Hippocampal formation (tissue), 2 donors: Measurements from ENCODE around the gene NBEAL2.

Source experiments
- DNase-seq, 2 donors: peaks; one replicate each; lab custom pipeline; 2025; lab: John Stamatoyannopoulos, UW

The NBEAL2 gene

DNA sequence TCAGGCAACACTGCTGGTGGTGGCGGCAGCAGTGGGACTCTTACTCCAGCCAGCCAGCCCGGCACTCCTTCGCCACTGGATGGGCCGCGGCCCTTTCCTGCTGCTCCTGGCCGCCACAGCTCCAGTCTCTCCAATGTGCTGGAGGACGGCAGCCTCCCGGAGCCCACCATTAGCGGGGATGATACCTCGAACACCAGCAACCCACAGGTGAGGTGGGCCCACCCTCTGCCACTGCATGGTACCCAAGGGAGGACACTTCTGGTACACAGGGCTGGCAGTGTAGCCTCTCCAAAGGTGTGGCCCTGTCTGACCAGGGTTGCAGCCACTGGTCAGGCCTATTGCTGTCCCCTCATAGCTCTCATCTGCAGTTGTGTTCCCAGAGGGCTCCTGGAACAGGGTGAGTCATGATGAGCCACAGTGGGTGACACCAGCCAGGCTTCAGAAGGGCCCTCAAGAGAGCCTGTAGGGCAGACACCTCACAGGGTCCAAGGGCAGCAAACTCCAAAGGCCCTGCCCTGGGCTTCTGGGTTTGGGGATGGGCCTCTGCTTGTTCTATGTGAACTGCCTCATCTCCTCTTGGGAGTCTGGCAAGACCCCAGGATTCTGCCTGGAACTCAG, 20.8 kb downstream of the NBEAL2 start:
- DNase-seq: no peak

DNA sequence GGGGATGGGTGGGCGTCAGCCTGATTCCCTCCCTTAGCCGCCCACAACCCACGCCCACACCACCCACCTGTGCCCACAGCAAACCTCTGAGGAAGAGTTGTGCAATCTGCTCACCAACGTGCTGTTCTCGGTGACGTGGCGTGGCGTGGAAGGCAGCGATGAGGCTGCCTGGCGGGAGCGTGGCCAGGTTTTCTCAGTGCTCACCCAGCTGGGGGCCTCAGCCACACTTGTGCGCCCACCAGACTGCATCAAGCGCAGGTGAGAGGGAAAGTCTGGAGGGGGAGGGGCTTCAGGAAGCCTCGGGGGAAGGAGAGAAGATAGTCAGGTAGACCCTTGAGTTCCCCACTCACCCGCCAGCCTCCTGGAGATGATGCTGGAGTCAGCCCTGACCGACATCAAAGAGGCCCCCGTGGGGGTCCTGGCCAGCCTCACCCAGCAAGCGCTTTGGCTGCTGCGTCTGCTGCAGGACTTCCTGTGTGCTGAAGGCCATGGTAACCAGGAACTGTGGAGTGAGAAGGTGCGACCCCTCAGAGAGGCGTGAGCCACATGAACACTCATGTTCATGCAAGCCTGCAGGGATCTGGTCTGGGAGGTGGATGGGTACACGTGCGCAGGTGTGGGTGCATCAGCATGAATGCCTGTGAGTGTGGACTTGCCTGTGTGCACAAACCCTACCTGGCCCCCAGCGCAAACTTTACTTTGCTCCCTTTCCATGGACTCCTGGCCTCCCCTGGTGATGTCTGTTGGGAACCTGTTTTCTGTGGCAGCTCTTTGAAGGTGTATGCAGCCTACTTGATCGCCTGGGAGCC, 21.7 kb downstream of the NBEAL2 start:
- DNase-seq: no peak

DNA sequence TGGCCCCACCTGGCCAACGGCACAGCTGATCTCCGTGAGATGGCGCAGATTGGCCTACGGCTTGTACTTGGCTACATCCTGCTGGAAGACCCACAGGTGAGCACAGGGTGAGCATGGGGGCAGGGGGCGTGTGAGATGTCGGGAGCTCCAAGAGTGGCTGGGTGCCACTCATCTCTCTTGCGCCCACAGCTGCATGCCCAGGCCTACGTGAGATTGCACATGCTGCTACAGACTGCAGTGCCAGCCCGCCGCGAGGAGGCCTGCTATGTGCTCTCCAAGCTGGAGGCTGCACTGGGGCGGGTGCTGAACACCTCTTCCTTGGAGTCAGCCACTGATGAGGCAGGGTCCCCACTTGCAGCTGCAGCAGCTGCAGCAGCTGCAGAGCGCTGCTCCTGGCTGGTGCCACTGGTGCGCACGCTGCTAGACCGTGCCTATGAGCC, 22.3 kb downstream of the NBEAL2 start:
- DNase-seq: no peak

DNA sequence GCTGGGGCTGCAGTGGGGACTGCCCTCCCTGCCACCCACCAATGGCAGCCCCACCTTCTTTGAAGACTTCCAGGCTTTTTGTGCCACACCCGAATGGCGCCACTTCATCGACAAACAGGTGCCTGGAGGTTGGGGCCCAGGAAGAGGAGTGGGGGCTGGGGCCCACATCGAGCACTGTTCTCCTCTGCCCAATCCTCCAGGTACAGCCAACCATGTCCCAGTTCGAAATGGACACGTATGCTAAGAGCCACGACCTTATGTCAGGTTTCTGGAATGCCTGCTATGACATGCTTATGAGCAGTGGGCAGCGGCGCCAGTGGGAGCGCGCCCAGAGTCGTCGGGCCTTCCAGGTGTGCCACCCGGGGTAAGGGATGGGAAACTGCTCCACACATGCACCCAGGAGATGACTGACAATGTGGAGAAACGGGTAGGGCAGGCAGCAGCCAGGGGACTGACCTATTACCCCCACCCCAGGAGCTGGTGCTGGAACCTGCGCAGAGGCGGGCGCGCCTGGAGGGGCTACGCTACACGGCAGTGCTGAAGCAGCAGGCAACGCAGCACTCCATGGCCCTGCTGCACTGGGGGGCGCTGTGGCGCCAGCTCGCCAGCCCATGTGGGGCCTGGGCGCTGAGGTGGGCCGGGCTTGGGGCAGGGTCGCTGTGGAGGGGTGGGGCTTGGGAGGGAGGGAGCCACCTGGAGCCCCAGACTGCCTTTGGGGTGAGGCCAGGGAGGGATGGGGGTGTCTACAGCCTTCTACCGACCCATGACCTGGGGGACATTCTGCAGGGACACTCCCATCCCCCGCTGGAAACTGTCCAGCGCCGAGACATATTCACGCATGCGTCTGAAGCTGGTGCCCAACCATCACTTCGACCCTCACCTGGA, 22.9 kb downstream of the NBEAL2 start:
- DNase-seq: no peak

DNA sequence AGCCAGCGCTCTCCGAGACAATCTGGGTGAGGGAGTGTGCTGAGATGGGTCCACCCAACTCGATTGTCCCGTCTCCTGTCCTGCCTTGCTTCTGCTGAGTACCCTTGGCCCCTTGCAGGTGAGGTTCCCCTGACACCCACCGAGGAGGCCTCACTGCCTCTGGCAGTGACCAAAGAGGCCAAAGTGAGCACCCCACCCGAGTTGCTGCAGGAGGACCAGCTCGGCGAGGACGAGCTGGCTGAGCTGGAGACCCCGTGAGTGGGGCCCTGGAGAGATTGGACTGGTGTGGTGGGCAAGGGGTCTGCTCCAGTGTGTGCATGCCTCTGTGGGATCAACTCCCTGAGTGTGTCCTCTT, 23.6 kb downstream of the NBEAL2 start:
- DNase-seq: no peak

DNA sequence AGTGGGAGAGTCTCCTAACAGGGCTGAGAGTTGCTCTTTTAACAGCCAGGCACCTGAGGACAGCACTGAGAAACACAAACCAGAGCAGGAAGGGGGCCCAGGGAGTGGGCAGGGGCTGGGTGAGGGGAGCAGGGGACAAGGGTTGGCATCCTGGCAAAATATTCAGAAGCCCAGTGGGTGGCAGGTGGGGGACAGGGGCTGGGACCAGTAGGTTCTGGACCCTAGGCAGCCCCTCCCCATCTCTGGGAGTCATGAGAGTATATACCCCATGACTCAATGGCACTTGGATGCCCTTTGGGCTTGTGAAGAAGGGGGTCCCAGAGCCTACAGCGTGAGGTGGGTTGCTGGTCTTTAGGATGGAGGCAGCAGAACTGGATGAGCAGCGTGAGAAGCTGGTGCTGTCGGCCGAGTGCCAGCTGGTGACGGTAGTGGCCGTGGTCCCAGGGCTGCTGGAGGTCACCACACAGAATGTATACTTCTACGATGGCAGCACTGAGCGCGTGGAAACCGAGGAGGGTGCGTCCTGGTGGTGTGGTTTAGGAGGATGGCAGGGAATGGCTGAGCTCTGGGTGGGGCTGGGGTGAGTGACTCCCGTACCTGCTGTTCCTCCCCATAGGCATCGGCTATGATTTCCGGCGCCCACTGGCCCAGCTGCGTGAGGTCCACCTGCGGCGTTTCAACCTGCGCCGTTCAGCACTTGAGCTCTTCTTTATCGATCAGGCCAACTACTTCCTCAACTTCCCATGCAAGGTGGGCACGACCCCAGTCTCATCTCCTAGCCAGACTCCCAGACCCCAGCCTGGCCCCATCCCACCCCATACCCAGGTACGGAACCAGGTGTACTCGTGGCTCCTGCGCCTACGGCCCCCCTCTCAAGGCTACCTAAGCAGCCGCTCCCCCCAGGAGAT, 24.2 kb downstream of the NBEAL2 start:
- no peak for DNase-seq

DNA sequence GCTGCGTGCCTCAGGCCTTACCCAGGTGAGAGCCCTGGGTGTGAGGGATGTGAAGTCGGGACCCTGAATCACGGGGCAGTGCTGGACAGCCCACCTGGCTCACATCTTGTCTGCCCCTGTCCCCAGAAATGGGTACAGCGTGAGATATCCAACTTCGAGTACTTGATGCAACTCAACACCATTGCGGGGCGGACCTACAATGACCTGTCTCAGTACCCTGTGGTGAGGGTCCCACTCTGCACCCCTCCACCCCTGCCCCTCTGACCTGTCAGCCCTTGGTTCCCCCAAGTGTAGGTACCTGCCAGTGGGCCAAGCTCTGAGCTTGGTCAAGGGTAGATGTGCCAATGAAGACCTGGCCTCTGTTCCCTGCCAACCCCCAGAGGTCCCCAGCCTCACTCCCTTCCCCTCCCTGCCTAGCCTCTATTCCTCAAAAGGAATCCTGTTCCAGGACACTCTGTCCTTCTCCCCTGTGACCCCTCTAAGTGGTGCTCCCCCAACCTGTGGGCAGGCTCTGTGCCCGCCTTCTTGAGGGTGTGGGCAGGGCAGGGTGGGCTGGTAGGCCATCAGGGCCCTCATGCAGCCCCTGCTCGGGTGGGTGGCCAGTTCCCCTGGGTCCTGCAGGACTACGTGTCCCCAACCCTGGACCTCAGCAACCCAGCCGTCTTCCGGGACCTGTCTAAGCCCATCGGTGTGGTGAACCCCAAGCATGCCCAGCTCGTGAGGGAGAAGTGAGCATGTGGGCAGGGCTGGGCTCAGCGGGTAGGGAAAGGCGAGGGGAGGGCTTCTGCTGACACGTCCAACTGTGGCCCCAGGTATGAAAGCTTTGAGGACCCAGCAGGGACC, 25.1 kb downstream of the NBEAL2 start:
- DNase-seq: no peak

DNA sequence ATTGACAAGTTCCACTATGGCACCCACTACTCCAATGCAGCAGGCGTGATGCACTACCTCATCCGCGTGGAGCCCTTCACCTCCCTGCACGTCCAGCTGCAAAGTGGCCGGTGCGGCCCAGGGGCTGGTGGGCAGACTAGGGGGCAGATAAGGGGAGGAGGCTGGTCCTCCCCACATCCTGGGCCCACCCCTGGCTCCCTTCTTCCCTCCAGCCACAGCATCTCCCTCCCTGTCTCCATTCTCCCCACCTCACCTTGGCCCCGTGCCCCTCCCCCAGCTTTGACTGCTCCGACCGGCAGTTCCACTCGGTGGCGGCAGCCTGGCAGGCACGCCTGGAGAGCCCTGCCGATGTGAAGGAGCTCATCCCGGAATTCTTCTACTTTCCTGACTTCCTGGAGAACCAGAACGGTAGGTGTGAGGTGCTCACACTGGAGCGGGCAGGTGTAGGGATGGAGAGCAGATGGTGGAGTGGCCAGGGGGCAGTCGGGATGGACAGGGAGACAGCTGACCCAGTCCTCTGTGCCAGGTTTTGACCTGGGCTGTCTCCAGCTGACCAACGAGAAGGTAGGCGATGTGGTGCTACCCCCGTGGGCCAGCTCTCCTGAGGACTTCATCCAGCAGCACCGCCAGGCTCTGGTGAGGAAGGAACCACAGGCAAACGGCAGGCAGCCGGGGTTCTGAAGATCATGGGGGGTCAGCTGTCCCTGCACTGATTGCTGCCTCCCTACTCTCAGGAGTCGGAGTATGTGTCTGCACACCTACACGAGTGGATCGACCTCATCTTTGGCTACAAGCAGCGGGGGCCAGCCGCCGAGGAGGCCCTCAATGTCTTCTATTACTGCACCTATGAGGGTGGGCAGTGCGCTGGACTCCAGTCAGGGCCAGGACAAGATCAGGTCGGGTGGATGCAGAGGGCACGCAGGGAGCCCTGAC, 26.0 kb downstream of the NBEAL2 start:
- no peak for DNase-seq

DNA sequence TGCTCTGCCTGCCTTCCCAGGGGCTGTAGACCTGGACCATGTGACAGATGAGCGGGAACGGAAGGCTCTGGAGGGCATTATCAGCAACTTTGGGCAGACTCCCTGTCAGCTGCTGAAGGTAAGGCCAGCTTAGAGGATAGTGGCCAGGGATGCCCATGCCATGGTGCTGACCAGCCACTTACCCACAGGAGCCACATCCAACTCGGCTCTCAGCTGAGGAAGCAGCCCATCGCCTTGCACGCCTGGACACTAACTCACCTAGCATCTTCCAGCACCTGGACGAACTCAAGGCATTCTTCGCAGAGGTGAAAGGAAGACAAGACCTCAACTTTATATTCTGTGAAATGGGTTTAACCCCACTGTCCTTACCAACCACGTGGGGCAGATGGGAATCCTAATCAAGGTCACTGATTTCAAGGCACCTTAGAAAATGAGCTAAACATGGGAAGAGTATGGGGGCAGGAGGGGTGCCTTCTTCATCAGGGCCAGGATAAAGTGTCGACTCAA, 26.7 kb downstream of the NBEAL2 start:
- no peak for DNase-seq

DNA sequence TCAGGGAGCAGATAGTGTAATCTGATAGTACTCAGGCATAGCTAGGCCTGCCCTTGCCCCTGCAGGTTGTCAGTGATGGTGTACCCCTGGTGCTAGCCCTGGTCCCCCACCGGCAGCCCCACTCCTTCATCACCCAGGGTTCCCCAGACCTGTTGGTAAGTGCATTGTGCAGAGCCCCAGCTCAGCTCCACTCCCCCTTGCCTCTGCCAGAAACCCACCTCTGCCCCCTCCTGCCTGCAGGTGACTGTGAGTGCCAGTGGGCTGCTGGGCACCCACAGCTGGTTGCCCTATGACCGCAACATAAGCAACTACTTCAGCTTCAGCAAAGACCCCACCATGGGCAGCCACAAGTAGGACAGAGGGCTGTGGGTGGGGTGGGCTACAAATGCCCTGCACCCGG, 27.5 kb downstream of the NBEAL2 start:
- DNase-seq: no peak

DNA sequence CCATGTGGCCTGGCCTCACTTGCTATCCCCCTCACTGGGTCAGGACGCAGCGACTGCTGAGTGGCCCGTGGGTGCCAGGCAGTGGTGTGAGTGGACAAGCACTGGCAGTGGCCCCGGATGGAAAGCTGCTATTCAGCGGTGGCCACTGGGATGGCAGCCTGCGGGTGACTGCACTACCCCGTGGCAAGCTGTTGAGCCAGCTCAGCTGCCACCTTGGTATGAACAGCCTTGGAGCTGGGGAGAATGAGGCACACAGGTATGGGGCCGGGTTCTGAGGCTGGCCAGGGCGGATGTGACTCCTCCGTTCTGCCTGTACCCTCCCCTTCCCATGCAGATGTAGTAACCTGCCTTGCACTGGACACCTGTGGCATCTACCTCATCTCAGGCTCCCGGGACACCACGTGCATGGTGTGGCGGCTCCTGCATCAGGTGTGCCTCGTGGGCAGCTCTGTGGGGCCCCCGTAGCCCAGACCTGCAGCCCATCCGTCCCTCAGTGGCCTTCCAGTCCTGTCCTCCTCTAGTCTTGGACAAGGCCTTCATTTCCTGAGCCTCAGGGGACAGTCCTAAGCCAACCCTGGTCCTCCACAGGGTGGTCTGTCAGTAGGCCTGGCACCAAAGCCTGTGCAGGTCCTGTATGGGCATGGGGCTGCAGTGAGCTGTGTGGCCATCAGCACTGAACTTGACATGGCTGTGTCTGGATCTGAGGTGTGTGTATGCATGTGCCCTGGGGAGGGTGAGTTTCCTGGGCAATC, 28.2 kb downstream of the NBEAL2 start:
- DNase-seq: no peak

DNA sequence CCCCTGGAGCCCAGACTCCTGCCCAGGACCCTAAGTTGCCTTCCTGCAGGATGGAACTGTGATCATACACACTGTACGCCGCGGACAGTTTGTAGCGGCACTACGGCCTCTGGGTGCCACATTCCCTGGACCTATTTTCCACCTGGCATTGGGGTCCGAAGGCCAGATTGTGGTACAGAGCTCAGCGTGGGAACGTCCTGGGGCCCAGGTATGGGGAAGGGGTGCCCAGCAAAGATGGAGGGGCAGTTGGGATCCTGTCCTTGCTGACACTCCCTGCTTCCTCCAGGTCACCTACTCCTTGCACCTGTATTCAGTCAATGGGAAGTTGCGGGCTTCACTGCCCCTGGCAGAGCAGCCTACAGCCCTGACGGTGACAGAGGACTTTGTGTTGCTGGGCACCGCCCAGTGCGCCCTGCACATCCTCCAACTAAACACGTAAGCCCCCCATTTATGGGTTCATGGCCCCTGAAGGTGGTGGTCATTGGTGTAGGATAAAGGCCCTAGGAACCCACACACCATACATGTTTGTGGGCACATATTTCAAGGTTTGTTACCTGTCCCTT, 28.8 kb downstream of the NBEAL2 start:
- no peak for DNase-seq

DNA sequence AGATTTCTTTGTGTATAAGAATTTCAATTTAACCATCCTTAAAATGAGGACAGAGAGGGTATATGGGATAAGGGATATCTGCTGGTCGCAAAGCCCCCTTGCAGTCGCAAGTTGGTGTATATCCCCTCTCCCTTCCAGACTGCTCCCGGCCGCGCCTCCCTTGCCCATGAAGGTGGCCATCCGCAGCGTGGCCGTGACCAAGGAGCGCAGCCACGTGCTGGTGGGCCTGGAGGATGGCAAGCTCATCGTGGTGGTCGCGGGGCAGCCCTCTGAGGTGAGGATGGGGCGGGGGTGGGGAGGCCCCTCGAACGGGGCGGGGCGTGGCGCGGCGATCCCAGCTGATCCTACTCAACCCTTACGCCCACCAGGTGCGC, 29.4 kb downstream of the NBEAL2 start:
- no peak for DNase-seq

DNA sequence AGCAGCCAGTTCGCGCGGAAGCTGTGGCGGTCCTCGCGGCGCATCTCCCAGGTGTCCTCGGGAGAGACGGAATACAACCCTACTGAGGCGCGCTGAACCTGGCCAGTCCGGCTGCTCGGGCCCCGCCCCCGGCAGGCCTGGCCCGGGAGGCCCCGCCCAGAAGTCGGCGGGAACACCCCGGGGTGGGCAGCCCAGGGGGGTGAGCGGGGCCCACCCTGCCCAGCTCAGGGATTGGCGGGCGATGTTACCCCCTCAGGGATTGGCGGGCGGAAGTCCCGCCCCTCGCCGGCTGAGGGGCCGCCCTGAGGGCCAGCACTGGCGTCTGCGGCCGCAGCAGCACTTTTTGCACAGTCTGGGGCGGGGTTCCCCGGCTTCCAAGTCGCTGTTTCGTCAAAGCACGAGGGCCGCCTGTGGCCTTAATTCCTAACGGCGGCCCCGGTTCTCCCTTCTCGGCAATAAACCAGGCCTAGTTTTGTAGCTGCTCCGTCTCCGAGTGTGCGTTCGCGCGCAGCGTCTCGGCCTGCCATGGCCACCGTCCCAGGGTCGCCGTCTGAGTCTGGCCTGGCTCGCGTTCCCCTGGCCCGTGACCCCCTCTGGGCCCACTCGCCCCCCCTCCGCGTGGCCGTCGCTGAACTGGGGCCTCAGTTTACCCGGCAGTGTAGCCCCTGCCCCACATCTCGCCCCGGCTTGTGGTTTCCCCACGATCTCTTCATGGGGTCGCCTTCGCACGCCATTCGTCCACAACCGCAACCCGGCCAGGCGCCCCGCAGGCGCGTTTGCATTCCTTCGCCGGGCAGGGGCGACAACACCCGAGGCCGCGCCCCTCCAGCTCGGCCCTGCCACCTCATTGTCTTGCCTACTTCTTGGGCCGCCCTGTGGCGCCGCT, 30.0 kb downstream of the NBEAL2 start:
- DNase-seq: peak; percentile 84 to 92

DNA sequence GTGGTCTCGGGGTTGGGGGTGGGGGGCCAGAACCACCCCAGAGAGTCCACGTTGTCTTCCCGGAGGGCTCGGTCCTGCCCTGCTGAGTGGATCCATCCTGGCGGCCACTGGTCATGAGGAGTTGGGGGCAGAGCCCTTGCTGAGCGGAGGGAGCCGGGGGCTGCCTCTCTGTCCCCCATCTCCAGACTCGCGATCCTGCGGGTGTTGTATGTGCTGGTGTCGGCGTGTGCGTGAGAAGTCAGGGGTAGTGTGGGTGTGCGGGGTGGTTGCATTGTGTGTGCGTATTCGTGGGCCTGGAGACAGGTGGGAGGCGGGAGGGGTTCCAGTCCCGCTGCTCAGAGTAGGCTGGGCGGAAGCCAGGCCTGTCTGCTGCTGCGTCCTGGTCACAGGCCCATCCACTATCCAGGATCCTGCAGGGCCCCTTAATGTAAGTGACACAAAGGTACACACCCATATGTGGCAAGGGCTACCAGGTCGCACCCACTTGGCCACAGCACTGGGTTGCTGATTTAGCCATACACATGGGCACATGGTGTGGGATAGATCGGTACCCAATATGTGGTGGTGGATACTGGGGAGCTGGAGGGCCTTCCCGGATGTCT, 30.7 kb downstream of the NBEAL2 start:
- no peak for DNase-seq

DNA sequence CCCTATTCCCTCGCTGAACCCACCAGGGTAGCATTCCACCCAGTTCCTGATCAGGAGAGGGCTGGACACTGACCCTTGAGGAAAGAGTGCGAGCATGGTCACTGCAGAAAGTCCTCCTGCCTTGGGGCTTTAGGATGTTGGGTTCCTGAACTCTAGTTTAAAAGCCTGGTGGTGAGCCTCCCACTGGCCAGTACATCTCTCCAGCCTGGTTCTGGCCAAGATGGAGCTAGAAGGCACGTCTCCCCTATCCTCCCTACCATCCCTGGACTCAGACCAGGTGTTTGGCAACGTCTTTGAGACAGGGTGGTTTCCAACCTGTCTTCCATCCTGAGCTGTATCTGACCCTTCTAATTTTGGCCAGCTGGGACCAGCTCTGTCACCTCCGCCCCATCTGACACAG, 31.4 kb downstream of the NBEAL2 start:
- no peak for DNase-seq

DNA sequence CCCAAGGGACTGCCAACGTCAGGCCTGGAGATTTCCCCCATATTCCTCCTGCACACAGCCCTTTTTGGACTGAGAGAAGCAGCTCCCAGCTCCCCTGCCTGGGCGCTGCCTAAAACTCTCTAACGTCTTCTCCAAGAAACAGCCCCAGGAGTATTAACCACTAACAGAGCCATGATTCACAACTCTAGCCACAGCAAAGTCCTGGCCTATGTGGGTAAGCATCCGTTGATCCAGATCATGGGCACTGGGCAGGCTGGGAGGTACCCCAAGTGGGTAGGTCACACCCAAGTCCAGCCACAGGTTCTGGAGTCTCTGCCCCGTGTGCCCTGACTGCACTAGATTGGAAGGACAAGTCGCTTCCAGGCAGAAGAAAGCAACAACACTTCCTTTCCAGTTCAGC, 31.9 kb downstream of the NBEAL2 start:
- DNase-seq: no peak
